Left ventricle myocardium inferior (tissue), 1 donor: ENCODE data around the gene PARVB. TPM values are rescaled to one million over a fixed set of nuclear protein-coding genes. Genes with fewer than 3 reads are reported as not detected.

Source experiments
- DNase-seq: peaks from one replicate; pipeline ENCODE4 v3.0.0-alpha.2; 2020
- H3K27ac ChIP-seq: fragments of 200-600 bp; replicated peaks from 2 replicates; pipeline ENCODE4 v1.8.0; 2021
- H3K27me3 ChIP-seq: fragments of 200-600 bp; 2 replicates; pipeline ENCODE4 v1.8.0; 2021; ENCODE audit warnings: low read depth
- H3K36me3 ChIP-seq: fragments of 200-600 bp; 2 replicates; pipeline ENCODE4 v1.8.0; 2021
- H3K4me1 ChIP-seq: fragments of 200-600 bp; 2 replicates; pipeline ENCODE4 v1.8.0; 2021
- H3K4me3 ChIP-seq: fragments of 200-600 bp; 2 replicates; pipeline ENCODE4 v1.8.0; 2021; ENCODE audit warnings: mild to moderate bottlenecking, moderate library complexity
- H3K9me3 ChIP-seq: fragments of 200-600 bp; replicated peaks from 2 replicates; pipeline ENCODE4 v1.8.0; 2021
- intact Hi-C: fragments of 100-400 bp; cut with micrococcal nuclease; formaldehyde crosslinking; loops from one replicate; pipeline ENCODE4 v1.11.0; 2022
- total RNA-seq: library from RNA; stranded (reverse); fragmentation: NEBNext Ultra II Directional; extraction: Animal tissue kit (Norgen Biotek cat#: 25700); gene quantifications from one replicate; pipeline ENCODE4 v1.2.1, GENCODE V29; 2021
- TF ChIP-seq, protein P1 (sequence below): fragments of 200-600 bp; IDR thresholded peaks from 2 replicates; pipeline ENCODE4 v1.8.0; 2021; ENCODE audit warnings: antibody characterized with exemption, mild to moderate bottlenecking, borderline replicate concordance
- donor health status: DM: no; HTN: yes; CAD: no; lungs with severe emphysema.

PARVB gene
- total RNA-seq, 1 donor from 2014 or later: 155 TPM

DNA sequence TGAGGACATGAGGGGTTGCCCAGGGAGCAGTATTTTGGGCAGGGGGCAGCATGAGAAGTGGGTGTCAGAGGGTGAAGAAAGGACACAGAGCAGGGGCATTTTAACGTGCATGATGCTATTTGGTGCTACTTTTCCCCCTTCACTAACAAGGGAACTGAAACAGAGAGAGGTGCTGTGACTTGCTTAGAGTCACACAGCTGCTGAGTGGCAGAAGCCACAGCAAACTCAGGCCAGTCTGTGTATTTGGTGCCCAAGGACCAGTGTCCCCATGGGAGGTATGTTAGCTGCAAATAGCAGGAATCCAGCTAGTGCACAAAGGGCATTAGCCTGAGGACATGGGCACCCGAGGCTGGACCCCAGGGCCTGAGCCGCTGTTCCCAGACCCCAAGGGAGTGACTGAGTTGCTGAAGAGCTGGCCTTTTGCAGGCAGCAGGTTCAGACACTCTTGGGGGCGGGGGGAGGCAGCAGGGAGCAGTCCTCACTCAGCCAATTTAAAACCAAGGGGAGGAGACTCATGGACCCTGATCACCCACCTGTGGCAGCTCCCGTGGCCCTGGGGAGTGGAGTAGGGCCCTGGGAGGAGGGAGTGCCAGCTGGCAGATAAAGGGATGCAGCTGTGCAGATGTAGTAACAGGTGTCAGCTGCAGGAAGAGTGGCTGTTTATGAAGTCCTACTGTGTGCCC is 171.2 kb downstream of the PARVB start:
- no peaks in the 10 kb centered on the region for H3K9me3 ChIP-seq
- H3K4me3 ChIP-seq: no peak overlapping the region
- intact Hi-C loops: no loop called here
- DNase-seq: no peak
- H3K27me3 ChIP-seq: peaks cover 39% of the 10 kb centered on the region
- no peaks in the 10 kb centered on the region for H3K4me1 ChIP-seq
- no peak overlapping the region for H3K27ac ChIP-seq
- H3K36me3 ChIP-seq: no peaks in the 10 kb centered on the region
- TF ChIP-seq, protein P1, sequence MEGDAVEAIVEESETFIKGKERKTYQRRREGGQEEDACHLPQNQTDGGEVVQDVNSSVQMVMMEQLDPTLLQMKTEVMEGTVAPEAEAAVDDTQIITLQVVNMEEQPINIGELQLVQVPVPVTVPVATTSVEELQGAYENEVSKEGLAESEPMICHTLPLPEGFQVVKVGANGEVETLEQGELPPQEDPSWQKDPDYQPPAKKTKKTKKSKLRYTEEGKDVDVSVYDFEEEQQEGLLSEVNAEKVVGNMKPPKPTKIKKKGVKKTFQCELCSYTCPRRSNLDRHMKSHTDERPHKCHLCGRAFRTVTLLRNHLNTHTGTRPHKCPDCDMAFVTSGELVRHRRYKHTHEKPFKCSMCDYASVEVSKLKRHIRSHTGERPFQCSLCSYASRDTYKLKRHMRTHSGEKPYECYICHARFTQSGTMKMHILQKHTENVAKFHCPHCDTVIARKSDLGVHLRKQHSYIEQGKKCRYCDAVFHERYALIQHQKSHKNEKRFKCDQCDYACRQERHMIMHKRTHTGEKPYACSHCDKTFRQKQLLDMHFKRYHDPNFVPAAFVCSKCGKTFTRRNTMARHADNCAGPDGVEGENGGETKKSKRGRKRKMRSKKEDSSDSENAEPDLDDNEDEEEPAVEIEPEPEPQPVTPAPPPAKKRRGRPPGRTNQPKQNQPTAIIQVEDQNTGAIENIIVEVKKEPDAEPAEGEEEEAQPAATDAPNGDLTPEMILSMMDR: no peak

DNA sequence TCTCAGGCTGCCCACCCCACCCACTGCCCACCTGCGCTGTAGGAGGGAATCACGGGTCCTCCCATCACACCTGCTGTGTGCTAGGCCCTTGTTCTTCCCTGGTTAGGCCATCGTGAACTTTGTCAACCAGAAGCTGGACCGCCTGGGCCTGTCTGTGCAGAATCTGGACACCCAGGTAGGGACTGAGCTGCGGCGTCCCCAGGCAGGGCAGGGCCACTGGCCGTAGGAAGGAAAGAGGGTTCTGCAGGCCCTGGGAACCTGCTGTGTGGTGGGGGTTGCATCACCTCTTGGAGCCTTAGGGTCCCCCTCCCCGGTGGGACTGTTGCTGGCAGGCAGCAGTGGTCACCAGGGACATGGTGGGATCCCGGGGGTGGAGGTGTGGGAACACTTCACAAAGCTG is 172.1 kb downstream of the PARVB start:
- Histone ChIP-seq H3K9me3 (no peaks in the 10 kb centered on the region), H3K36me3 (no peaks in the 10 kb centered on the region), H3K27ac (no peak overlapping the region), H3K4me1 (peaks cover 4% of the 10 kb centered on the region), H3K27me3 (peaks cover 47% of the 10 kb centered on the region), H3K4me3 (no peak overlapping the region)
- TF ChIP-seq, protein P1: no peak
- no peak for DNase-seq
- intact Hi-C loops: no loop called here

DNA sequence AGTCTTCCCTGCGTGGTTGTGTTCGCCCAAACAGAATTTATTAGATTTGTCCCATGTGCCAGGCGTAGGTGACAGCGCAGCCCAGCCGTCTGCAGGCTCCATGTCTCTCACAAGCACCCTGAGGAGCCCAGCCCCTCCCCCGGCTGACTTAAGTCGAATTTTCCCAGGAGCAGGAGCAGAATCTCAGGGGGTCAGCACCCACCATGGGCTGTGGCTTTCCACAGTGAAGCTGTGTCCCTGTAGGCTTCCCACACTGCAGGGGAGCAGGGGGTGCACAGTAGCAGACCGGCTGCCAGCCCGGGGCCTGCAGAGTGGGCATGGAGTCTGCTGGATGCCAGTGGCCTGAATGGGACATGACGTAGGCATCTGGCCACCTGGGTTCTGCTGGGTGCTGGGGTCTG is 172.6 kb downstream of the PARVB start:
- Histone ChIP-seq H3K36me3 (no peaks in the 10 kb centered on the region), H3K9me3 (no peaks in the 10 kb centered on the region), H3K27me3 (peaks cover 52% of the 10 kb centered on the region), H3K27ac (no peak overlapping the region), H3K4me3 (no peak overlapping the region), H3K4me1 (peaks cover 4% of the 10 kb centered on the region)
- DNase-seq: no peak
- intact Hi-C loops: no loop called here
- TF ChIP-seq, protein P1: no peak

DNA sequence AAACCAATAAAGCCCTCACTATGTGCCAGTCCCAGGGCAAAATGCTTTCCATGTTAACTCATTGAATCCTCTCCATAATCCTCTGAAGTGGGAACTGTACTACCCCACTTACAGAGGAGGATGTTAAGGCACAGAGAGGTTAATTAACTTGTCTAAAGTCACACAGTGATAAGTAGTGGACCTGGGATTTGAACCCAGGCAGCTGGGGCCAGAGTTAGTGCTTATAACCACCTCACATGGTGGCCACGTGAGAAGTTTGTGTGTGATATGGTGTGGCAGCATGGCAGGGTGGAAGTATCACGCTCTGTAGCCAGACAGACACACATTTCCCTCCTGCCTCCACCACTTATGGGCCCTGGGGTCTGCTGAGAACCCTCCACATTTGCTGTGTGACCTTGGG is 173.2 kb downstream of the PARVB start:
- TF ChIP-seq, protein P1: no peak
- no peak for DNase-seq

DNA sequence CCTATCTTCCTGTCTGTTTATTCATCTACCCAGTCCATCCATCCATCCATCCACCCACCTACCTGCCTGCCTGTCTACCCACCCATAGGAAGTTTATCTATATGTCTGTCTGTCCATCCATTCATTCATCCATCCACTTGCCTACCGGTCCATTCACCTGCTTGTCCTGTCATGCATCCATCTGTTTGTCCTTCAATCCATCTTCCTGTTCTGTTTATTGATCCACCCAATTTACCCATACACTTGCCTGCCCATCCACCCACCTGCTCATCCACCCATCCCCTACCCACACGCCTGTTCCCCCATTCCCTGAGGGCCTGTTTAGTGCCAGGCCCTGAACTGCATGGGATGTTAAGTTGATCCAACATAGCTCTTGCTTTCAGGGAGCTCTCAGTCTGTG is 175.1 kb downstream of the PARVB start:
- intact Hi-C loops: no loop called here
- peaks cover 63% of the 10 kb centered on the region for H3K27me3 ChIP-seq

More for the DNA sequence above, 173.2 kb downstream of the PARVB start:
- Histone ChIP-seq H3K9me3 (no peaks in the 10 kb centered on the region), H3K4me1 (peaks cover 4% of the 10 kb centered on the region), H3K36me3 (no peaks in the 10 kb centered on the region), H3K4me3 (no peak overlapping the region), H3K27me3 (peaks cover 57% of the 10 kb centered on the region), H3K27ac (no peak overlapping the region)
- intact Hi-C loops: no loop called here

More for the DNA sequence above, 175.1 kb downstream of the PARVB start:
- TF ChIP-seq, protein P1: no peak
- Histone ChIP-seq H3K9me3 (no peaks in the 10 kb centered on the region), H3K36me3 (no peaks in the 10 kb centered on the region), H3K4me1 (peaks cover 4% of the 10 kb centered on the region), H3K27ac (no peak overlapping the region), H3K4me3 (no peak overlapping the region)
- no peak for DNase-seq
